Stimulated activated CD4-positive, alpha-beta T cell treated with anti-CD3 and anti-CD28 coated beads, TNF-alpha, amount 100 ng/mL, for 24 hours (primary cell): ENCODE results near the gene KIAA1328.

Experiments
- DNase-seq, 3 experiments: peaks; one replicate each; pipeline ENCODE4 v3.0.0-alpha.2; 2020; ENCODE audit warnings: low read depth in 3 of 3

KIAA1328 gene

GRCh38 chr18:36950960-36951359 is 122.0 kb downstream of the KIAA1328 start:
- no peak for DNase-seq

DNA sequence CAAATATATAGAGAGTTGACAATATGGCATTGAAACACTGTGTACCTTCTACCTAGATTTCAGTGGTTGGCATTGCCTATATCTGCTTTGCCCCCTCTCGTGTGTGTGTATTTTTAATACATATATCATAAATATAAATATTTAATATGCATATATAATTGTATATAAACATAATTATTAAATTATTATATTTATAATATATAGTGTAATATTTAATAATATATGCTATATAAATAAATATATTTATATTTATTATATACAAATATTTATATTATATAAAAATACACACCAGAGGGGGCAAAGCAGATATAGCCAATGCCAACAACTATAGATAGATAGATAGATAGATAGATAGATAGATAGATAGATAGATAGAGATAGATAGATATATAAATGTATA is 124.1 kb downstream of the KIAA1328 start:
- DNase-seq: no peak

DNA sequence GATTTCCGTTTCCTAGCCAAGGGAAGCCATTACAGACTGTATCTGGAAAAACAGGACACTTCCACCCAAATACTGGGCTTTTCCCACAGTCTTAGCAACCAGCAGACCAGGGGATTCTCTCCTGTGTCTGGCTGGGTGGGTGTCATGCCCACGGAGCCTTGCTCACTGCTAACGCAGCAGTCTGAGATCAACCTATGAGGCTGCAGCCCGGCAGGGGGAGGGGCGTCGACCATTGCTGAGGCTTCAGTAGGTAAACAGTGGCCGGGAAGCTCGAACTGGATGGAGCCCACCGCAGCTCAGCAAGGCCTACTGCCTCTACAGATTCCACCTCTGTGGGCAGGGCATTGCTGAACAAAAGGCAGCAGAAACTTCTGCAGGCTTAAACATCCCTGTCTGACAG is 131.1 kb downstream of the KIAA1328 start:
- no peak for DNase-seq

DNA sequence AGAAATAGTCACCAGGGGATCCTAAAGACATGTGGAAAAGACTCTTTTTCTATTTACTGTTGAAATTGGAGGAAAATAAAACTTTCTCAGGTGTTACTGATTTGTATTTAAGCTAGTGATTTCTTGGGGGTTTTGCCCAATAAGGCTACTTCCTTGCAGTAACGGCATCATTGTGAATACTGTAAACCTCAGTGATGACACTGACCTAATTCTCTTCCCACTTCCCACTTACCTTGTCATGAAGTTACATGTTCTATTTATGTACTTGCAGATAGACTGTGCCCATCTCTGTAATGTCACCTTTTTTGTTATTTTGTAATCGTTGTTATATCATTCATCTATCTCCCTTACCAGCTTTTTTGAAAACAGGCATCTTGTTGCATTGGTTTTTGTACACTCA is 134.5 kb downstream of the KIAA1328 start:
- DNase-seq: no peak

GRCh38 chr18:36974686-36975085 is 145.8 kb downstream of the KIAA1328 start:
- no peak for DNase-seq

- DNase-seq: no peak
Observed at GRCh38 chr18:36977121-36977520, 148.2 kb downstream of the KIAA1328 start.

DNA sequence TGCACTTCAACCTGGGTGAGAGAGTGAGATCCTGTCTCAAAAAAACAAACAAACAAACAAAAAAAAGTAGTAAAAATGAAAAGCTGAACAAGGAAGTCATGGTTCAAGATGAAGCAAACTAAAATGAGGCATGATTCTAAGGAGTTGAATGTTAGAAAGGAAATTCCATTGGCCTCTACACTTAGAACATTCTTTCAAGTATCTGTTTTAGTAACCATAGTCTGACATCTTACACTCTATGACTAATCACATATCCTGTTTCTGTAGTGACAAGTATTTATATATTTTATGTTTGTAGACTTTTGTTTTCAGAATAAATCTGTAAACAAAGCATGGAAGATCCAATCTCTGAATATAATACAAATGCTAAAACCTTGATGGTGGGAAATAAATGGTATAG is 164.1 kb downstream of the KIAA1328 start:
- no peak for DNase-seq

DNA sequence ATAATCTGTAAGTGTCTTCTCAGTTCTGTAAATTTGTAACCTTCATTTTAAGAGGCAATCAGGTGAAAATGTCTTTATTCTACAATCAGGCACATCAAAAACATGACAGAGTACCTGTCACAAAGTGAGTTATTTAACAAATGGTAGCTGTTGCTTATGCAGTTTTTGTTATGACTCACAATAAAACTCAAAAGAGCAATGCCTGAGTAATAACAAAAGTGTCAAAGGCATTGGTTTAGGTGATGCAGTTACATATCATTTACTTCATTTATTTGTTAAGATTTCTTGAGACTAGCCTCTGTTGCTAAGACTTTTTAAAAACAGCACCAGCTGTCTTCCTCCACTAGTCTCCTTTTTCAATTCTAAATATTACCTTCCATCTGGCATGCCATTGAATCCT is 177.8 kb downstream of the KIAA1328 start:
- DNase-seq: no peak

- no peak for DNase-seq
Observed at GRCh38 chr18:37012452-37012851, 183.5 kb downstream of the KIAA1328 start.

GRCh38 chr18:37019157-37019827 is 190.4 kb downstream of the KIAA1328 start:
- no peak for DNase-seq

- no peak for DNase-seq
Observed at GRCh38 chr18:37033419-37033818, 204.5 kb downstream of the KIAA1328 start.

DNA sequence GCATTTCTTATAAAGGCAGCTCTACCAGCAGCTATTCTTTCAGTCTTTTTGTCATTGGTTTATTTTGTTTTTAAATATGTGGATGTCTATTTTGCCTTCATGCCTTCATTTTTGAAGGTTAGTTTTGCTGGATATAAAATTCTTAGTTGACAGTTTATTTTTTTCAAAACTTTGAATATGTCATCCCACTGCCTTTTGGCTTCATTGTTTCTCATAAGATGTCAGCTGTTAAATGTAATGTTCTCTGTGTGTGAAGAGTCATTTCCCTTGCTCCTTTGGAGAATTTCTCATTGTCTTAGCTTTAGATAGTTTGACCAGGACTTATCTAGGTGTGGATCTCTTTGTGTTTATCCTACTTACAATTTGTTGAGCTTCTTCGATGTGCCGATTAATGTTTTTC is 213.5 kb downstream of the KIAA1328 start:
- DNase-seq: no peak

DNA sequence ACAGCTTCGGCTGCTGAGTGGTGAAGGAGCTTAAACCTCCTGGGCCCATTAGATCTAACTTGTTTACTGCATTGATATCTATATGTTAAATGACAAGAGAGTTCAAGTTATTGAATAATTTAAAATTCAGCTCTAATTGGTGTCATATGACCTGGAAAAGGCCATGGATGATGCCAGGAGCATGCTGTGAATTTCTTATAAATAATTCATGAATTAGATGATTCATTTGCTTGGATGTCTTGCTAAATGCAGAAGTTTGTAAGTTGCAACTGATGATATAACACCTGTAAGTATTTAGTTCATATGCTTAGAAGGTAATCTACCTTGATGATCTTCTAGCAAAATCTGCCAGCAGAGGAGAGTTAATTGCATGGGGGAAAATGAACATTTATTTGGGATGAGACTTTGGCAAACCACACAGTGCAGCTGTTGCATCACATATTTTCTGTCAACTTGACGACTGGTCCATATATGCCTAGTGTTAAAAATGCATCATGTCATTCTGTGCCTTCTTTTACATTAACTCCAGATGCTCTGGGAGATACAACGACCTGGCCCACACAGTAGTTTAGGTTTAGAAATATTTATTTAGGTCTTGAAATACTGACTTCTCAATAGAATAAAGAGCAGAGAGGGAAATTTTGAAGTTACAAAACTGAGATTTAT is 226.3 kb downstream of the KIAA1328 start:
- no peak for DNase-seq

DNA sequence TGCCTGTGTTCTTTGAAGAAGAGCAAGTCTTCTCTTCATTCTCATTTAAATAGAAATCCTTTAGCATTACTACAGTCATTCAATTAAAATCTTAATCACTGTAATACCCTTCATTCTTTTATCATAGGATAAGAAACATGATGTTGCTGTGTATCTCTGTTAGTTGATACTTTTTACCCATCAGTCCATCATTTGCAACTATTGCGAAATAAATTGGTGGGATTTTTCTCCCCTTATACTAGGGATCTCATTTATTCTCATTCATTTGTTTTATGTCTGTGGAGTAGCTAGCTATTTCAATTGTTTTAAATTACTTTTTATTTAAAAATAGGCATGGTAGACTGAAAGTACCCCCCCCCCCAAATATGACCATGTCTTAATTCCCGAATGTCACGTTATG is 235.3 kb downstream of the KIAA1328 start:
- DNase-seq: no peak

DNA sequence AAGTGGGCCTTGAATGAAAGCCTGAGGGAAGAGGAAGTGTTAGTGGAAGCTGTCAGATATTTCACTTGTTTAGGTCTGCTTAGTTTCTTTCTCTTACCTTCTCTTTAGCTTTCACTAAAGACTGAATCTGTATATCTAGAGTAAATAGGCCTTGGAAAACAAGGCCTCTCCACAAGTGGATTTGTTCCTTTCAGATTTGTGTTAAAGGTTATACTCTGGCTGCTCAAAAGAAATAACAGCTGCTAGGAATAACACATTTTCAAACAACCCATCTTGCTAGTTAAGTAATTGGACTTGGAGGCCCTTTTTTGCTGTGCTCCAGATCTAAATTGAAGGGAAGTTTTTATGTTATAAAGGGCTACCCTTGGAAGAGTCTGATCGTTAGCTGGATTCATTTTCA is 236.3 kb downstream of the KIAA1328 start:
- no peak for DNase-seq

GRCh38 chr18:37084912-37085311 is 256.0 kb downstream of the KIAA1328 start:
- DNase-seq: no peak

DNA sequence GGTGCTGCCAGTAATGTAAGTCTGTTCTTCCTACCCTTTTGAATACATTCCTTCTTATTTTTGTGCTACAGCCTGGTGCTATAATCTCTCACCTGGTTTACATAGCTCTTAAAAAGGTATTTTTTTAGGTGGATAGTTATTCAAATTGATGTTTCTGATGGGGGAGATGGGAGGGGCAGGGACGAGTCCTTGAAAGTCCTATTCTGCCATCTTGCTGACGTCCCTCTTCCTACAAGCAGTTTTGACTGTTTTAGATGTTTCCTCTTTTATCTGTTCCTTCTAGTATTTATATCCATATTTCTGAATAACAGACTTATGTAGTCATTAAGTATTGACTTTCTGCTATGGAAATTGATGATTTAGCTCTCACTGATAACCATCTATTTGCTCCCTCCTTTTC is 256.4 kb downstream of the KIAA1328 start:
- no peak for DNase-seq

- DNase-seq: no peak
Observed at GRCh38 chr18:37107748-37108522, 279.0 kb downstream of the KIAA1328 start.

DNA sequence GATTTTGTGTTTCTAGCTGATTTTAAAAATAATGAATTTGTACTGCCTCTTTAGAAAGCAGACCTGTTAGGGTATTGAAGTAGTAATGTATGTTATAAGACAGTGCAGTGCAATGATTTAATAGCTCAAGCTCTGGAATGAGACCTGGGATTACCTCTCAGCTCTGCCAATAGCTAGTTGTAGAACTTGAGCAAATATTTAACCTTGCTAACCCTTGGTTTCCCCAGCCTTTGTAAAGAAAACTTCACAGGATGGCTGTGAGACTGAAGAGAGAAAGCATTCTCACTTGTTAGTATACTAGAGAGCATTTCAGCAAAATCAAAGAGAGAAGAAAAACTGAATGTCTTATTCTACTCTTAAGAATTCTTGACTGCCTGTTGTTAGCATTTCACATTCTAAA is 293.9 kb downstream of the KIAA1328 start:
- no peak for DNase-seq

DNA sequence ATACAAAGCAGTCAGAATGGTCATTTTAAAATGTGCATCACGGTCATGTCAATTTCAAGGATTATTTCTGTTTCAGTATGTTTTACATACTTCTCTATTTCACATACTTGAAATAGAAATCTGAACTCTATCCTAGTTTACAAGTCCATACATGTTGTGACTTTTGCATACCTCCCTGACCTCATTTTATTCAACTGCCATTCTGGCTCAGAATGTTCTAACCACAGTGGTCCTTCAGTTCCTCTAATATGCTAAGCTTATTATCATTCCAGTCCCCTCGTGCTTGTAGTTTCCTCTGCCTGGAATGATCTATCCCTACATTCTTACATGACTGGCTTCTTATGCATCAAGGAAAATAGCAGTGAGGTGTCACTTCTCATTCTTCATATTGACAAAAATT is 295.6 kb downstream of the KIAA1328 start:
- no peak for DNase-seq

DNA sequence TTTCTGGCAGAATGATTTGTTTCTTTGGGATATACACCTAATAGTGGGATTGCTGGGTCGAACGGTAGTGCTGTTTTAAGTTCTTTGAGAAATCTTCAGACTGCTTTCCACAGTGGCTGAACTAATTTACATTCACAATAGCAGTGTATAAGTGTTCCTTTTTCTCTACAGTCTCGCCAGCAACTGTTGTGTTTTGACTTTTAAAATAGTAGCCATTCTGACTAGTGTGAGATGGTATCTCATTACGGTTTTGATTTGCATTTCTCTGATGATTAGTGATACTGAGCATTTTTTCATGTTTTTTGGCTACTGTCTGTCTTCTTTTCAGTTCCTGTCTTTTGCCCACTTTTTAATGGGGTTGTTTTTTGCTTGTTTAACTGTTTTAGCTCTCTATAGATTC is 306.2 kb downstream of the KIAA1328 start:
- DNase-seq: no peak

- no peak for DNase-seq
Observed at GRCh38 chr18:37138456-37138855, 309.5 kb downstream of the KIAA1328 start.

GRCh38 chr18:37139876-37140275 is 310.9 kb downstream of the KIAA1328 start:
- DNase-seq: no peak
